ENCODE data around the gene ZNRF3.

ZNRF3 gene

GRCh38 chr22:28869736-28870135 lies 13.6 kb upstream of the ZNRF3 start:
- TF ChIP-seq CTCF (conservative IDR thresholded peaks at IDR 0.05; ENCODE audit: low read depth, low read length): no peak
- DNase-seq (ENCODE audit: low read depth): no peak
- H3K4me3 ChIP-seq (ENCODE audit: low read length): no peak overlapping the region

GRCh38 chr22:28873183-28873963 lies 10.0 kb upstream of the ZNRF3 start:
- H3K4me3 ChIP-seq (ENCODE audit: low read length): no peak overlapping the region
- DNase-seq (ENCODE audit: low read depth): no peak
- no peak for TF ChIP-seq CTCF (conservative IDR thresholded peaks at IDR 0.05; ENCODE audit: low read depth, low read length)

- TF ChIP-seq CTCF (conservative IDR thresholded peaks at IDR 0.05; ENCODE audit: low read depth, low read length): no peak
- H3K4me3 ChIP-seq (ENCODE audit: low read length): no peak overlapping the region
- no peak for DNase-seq (ENCODE audit: low read depth)
Measured at GRCh38 chr22:28874061-28874460, 9.3 kb upstream of the ZNRF3 start.

GRCh38 chr22:28874811-28875320 lies 8.5 kb upstream of the ZNRF3 start:
- no peak overlapping the region for H3K4me3 ChIP-seq (ENCODE audit: low read length)
- no peak for DNase-seq (ENCODE audit: low read depth)
- TF ChIP-seq CTCF (conservative IDR thresholded peaks at IDR 0.05; ENCODE audit: low read depth, low read length): no peak

- peak overlapping the region; percentile 70 for H3K4me3 ChIP-seq (ENCODE audit: low read length)
- no peak for DNase-seq (ENCODE audit: low read depth)
- TF ChIP-seq CTCF (conservative IDR thresholded peaks at IDR 0.05; ENCODE audit: low read depth, low read length): no peak
Measured at GRCh38 chr22:28882545-28882877, 861 bp upstream of the ZNRF3 start.

GRCh38 chr22:28883657-28883916 lies 215 bp downstream of the ZNRF3 start:
- H3K4me3 ChIP-seq (ENCODE audit: low read length): peak overlapping the region; percentile 45
- DNase-seq (ENCODE audit: low read depth): no peak
- no peak for TF ChIP-seq CTCF (conservative IDR thresholded peaks at IDR 0.05; ENCODE audit: low read depth, low read length)

Data from retinal pigment epithelial cell (primary cell).